ENCODE results near the gene SOX13.
A peak's percentile ranks its signal among the peaks of the same experiment; 100 is the strongest.

Gene SOX13

DNA sequence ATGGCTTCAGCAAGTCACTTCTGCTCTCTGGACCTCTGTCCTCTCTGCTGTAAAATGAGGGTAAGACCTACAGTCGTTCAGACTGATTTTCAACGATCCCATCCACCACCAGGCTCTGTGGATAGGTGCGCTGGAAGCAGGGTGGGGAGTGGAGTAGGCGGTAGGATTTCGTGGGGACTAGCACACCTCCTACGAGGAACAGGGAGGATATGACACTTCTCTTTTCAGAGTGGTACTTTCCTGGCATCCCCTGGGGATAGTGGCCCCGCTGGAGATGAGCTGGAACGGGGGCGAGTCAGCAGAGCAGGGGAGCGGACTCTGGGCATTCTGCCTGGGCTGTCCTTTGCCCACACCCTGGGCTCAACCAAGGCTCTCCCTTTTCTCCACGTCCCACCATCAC, 61.2 kb downstream of the SOX13 start:
- no peak for TF ChIP-seq JUND (IDR thresholded peaks at IDR 0.05; ENCODE audit: low read depth)
- in situ Hi-C loops (cut with HindIII; ENCODE audit: low pct_unique_long_range_greater_than_20kb, low sequenced_read_pairs), result loop anchor here (25.0 kb wide), 1 partner anchor 272 kb away; the partner anchor contains the start of gene SNRPE
- no peak for DNase-seq (ENCODE audit: low read depth in 1 of 2, low spot score in 1 of 2)

DNA sequence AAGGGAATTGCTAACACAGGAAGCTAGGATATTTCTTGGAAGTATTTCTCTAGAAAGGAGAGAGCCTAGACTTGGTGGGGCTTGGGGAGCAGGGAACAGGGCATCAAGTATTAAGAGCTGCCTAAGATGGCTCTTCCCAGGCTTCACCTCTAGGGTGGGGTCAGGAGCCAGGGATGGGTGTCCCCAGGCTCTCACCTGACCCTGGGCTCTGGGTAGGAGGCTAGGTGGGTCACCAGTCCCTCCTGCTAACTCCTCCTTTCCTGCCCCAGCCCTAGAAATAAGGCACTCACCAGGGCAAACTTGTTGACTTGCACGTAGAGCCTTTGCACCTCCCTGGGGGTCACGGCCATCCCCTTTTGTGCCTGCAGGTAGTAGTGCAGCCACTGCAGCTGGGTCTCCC, 63.9 kb downstream of the SOX13 start:
- in situ Hi-C loops (cut with HindIII; ENCODE audit: low pct_unique_long_range_greater_than_20kb, low sequenced_read_pairs), result loop anchor here (25.0 kb wide), 1 partner anchor 275 kb away; the partner anchor contains the start of gene SNRPE

DNA sequence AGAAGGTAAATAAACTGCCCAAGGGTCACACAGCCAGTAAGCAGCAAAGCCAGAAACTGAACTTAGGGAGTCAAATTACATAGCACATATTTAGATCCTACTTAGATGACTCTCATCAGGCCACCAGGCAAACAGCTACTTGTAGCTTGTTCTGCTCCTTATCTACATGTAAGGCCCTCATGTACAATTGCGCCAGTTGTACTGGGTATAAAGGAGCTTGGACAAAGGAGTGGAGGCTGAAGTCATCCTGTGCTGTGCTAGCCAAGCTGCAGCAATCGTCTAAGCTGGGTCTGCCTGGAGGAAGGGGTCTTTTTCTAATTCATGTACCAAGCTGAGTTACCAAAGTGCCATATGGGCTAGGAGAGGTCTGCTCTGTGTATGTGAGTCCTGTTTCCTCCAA, 66.2 kb downstream of the SOX13 start:
- TF ChIP-seq JUND (IDR thresholded peaks at IDR 0.05; ENCODE audit: low read depth), result no peak
- in situ Hi-C loops (cut with HindIII; ENCODE audit: low pct_unique_long_range_greater_than_20kb, low sequenced_read_pairs), result loop anchor here (25.0 kb wide), 1 partner anchor 277 kb away; the partner anchor contains the start of gene SNRPE

More for the DNA sequence above, 63.9 kb downstream of the SOX13 start:
- DNase-seq (ENCODE audit: low read depth in 1 of 2, low spot score in 1 of 2), result no peak
- TF ChIP-seq JUND (IDR thresholded peaks at IDR 0.05; ENCODE audit: low read depth), result no peak

GRCh38 chr1:204139952-204140351, 67.0 kb downstream of the SOX13 start:
- in situ Hi-C loops (cut with HindIII; ENCODE audit: low pct_unique_long_range_greater_than_20kb, low sequenced_read_pairs), result loop anchor here (25.0 kb wide), 1 partner anchor 278 kb away; the partner anchor contains the start of gene SNRPE
- TF ChIP-seq JUND (IDR thresholded peaks at IDR 0.05; ENCODE audit: low read depth), result no peak
- no peak for DNase-seq (ENCODE audit: low read depth in 1 of 2, low spot score in 1 of 2)

More for the DNA sequence above, 66.2 kb downstream of the SOX13 start:
- peak in 1 of 2 experiments; percentile 24 for DNase-seq (ENCODE audit: low read depth in 1 of 2, low spot score in 1 of 2)

GRCh38 chr1:204141131-204141530, 68.2 kb downstream of the SOX13 start:
- peak in 1 of 2 experiments; percentile 83 for DNase-seq (ENCODE audit: low read depth in 1 of 2, low spot score in 1 of 2)
- in situ Hi-C loops (cut with HindIII; ENCODE audit: low pct_unique_long_range_greater_than_20kb, low sequenced_read_pairs), result loop anchor here (25.0 kb wide), 1 partner anchor 279 kb away; the partner anchor contains the start of gene SNRPE
- no peak for TF ChIP-seq JUND (IDR thresholded peaks at IDR 0.05; ENCODE audit: low read depth)

GRCh38 chr1:204142032-204142974, 69.4 kb downstream of the SOX13 start:
- in situ Hi-C loops (cut with HindIII; ENCODE audit: low pct_unique_long_range_greater_than_20kb, low sequenced_read_pairs), result loop anchor here (25.0 kb wide), 1 partner anchor 280 kb away; the partner anchor contains the start of gene SNRPE
- no peak for DNase-seq (ENCODE audit: low read depth in 1 of 2, low spot score in 1 of 2)
- TF ChIP-seq JUND (IDR thresholded peaks at IDR 0.05; ENCODE audit: low read depth), result no peak

- in situ Hi-C loops (cut with HindIII; ENCODE audit: low pct_unique_long_range_greater_than_20kb, low sequenced_read_pairs), result loop anchor here (25.0 kb wide), 1 partner anchor 281 kb away; the partner anchor contains the start of gene SNRPE
- no peak for DNase-seq (ENCODE audit: low read depth in 1 of 2, low spot score in 1 of 2)
- TF ChIP-seq JUND (IDR thresholded peaks at IDR 0.05; ENCODE audit: low read depth), result no peak
These were observed 70.5 kb downstream of the SOX13 start for GRCh38 chr1:204143276-204144041.

DNA sequence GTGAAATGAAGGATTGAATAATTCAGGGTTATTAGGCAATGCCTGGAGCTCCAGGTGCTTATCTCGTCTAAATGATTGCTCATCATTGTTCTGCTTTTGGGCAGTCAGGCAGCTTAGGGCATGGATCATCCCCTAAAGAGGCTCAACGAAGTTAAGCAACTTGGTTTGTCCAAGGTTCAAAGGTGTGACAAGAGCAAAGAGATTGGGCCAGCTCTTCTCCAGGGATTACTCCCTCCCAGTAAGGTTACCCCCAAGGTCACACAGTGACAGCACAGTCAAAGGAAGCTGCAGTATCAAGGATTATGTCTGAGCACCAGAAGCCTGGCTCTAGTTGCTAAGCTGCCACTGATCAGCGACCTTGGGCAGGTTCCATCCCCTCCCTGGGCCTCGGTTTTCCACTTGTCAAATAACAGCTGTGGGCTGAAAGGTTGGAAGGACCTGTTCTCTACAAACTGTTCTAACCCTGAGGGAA, 72.2 kb downstream of the SOX13 start:
- in situ Hi-C loops (cut with HindIII; ENCODE audit: low pct_unique_long_range_greater_than_20kb, low sequenced_read_pairs), result loop anchor here (25.0 kb wide), 1 partner anchor 283 kb away; the partner anchor contains the start of gene SNRPE
- DNase-seq (ENCODE audit: low read depth in 1 of 2, low spot score in 1 of 2), result peak in 1 of 2 experiments; percentile 47

DNA sequence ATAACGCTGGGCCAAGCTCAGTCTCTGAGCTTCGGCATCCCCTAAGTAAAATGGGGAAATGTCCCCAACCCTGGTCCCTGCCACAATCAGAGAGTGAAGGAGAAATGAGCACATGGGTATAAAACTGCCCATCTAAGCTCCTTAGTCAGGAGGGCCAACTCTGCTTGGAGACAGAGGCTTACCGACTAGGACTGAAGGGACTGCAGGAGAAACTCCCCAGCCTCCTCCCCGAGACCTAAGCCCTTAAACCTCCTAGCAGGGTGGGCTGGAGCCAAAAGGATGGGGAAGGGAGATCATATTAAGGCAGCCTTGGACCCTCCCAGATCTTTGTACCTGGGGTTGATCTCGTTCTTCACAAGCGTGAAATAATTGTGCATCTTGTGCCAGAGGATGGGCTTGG, 73.4 kb downstream of the SOX13 start:
- no peak for DNase-seq (ENCODE audit: low read depth in 1 of 2, low spot score in 1 of 2)
- in situ Hi-C loops (cut with HindIII; ENCODE audit: low pct_unique_long_range_greater_than_20kb, low sequenced_read_pairs), result loop anchor here (25.0 kb wide), 1 partner anchor 284 kb away; the partner anchor contains the start of gene SNRPE
- no peak for TF ChIP-seq JUND (IDR thresholded peaks at IDR 0.05; ENCODE audit: low read depth)

More for the DNA sequence above, 72.2 kb downstream of the SOX13 start:
- TF ChIP-seq JUND (IDR thresholded peaks at IDR 0.05; ENCODE audit: low read depth), result no peak

- no peak for DNase-seq (ENCODE audit: low read depth in 1 of 2, low spot score in 1 of 2)
- no peak for TF ChIP-seq JUND (IDR thresholded peaks at IDR 0.05; ENCODE audit: low read depth)
- in situ Hi-C loops (cut with HindIII; ENCODE audit: low pct_unique_long_range_greater_than_20kb, low sequenced_read_pairs), result loop anchor here (25.0 kb wide), 1 partner anchor 285 kb away; the partner anchor contains the start of gene SNRPE
These were observed 74.0 kb downstream of the SOX13 start for GRCh38 chr1:204146965-204147364.

DNA sequence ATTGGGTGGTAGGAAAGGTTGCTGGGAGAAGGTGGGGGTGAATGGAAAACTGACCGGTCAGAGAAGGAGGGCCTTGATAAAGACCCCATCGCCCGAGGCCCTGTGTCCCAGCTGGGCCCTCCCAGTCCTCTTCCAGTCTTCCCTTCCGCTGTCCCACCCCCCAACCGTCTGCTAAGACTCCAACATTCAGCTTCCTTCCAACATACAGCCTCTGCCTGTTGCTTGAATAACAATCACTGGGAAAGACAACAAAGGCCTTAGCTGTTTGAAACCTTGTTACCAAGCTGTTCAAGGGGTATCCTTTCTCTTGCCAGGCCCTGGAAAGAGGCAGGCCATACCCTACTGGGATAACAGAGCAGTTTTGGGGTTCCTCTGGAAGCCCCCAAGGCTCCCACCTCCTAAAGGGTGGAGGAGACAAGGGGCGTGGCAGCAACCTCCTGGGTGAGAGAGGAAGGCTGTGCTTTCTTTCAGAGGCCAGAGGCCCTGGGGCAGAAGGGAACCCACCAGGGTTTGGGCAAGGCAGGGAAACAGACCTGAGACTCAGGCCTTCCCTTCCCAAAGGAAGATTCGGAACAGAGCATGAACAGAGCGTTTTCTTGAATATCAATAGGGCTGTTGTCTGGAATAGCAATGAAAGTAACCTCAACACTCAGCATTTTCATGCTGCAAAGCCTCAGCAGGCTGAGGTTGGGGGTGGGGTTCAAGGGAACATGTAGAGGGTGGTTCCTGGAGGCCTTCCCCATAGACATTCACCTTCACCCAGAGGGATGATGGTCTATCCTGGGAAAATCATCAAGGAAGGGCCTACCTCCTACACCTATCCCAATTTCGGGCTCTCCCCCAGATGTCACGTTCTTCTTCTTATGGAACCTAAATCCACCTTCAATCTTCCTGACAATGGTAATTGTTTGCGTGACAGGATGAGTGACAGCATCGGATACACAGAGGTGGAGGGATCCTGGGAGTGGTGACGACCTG, 74.8 kb downstream of the SOX13 start:
- no peak for DNase-seq (ENCODE audit: low read depth in 1 of 2, low spot score in 1 of 2)
- in situ Hi-C loops (cut with HindIII; ENCODE audit: low pct_unique_long_range_greater_than_20kb, low sequenced_read_pairs), result loop anchor here (25.0 kb wide), 1 partner anchor 285 kb away; the partner anchor contains the start of gene SNRPE
- TF ChIP-seq JUND (IDR thresholded peaks at IDR 0.05; ENCODE audit: low read depth), result no peak
